ENCODE measurements around the gene TPO.

TPO gene

GRCh38 chr2:1518331-1518803 is 105.1 kb downstream of the TPO start:
- in situ Hi-C loops (cut with MboI; ENCODE audit: low sequenced_read_pairs), result no loop called here

DNA sequence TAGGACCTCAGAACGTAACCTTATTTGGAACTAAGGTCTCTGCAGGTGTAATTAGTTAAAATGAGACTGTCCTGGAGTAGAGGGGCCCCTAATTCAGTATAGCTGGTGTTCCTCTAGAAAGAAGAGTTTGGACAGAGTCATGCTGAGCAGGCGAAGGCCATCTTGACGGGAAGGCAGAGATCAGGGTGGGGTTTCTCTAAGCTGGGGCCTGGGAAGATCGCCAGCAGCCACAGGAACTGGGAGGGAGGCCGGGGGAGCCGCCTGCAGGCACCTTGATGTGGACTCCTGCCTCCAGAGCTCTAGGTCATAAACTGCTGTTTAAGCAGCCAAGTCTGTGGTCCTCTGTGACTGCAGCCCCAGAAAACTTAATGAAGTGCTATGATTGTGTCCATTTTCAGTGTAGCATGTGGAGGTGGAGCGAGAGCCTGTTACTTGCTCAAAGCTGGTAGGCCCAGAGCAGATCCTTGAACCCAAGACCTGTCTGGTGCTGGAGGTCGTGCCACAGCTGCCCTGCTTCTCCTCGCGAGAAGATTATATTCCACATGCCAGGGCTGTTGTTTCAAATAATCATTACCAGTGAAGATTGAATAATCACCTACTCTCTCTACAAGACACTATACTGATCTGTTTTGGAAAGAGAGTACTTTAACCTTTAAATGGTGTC is 105.7 kb downstream of the TPO start:
- in situ Hi-C loops (cut with MboI; ENCODE audit: low sequenced_read_pairs), result no loop called here

DNA sequence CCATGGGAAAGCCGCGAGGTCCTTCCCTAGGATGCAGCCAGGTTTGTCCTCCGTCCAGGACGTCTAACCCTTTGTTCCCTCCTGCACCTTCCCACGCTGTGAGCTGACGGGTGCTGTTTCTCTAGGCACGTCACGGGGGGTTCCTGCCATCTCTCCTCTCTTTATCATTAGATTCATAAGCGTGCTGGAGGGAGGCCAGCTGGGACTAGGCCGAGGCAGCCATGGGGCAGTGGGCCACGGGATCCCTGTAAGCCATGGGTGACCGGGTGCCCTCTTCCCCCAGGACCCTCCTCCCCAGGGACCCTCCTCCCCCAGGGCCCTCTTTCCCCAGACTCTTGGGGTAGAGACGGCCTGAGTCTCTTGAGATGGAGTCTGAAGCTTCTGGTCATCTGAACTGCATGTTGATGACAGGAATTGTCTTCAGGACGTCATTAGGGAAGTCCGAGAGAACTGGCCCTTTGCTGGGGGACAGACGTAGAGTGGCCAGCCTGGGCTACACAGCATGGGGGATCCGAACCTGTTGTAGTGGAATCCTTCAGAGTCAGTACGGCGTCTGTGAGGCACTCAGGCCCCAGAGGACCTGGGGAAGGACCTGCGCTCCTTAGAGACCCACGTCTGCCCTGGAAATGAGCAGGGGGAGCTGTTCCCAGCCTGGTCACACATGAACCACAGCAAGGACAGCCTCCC is 108.1 kb downstream of the TPO start:
- in situ Hi-C loops (cut with MboI; ENCODE audit: low sequenced_read_pairs), result no loop called here

GRCh38 chr2:1521878-1522830 is 108.9 kb downstream of the TPO start:
- in situ Hi-C loops (cut with MboI; ENCODE audit: low sequenced_read_pairs), result no loop called here

GRCh38 chr2:1527153-1527992 is 114.1 kb downstream of the TPO start:
- in situ Hi-C loops (cut with MboI; ENCODE audit: low sequenced_read_pairs), result no loop called here

- in situ Hi-C loops (cut with MboI; ENCODE audit: low sequenced_read_pairs), result no loop called here
Measured at GRCh38 chr2:1528273-1529064, 115.2 kb downstream of the TPO start.

DNA sequence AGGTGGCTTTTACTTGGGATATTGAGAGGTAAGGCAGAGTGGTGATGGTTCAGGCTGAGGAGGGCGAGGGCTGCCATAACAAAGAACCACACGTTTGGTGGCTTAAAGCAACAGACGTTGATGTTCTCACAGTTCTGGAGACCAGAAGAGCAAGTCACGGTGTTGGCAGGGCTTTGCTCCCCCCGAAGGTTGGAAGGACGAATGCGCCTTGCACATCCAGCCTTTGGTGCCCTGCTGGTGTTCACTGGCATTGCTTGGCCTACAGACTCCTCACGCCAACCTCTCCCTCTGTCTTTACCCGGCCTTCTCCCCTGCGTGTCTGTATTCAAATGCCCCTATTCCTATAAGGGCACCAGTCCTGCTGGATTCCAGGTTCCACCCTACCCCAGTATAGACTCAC is 125.4 kb downstream of the TPO start:
- in situ Hi-C loops (cut with MboI; ENCODE audit: low sequenced_read_pairs), result no loop called here

DNA sequence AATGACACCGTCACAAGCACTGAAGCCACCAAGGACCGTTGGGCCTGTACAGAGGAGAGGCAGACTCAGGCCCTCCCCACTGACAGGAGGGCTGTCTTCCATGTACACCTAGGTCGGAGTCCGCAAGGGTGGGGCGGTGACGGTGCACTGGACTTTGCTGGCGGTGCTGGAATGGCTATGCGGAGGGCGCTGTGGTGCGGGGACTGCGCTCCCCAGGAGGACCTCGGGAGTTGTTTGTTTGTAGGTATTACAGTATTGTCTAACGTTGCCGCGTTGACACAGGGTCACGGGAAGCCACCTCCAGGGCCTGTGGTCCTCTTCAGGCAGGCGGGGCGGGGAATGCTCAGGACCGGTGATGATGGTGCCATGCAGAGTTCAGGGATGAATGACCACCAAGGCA is 126.2 kb downstream of the TPO start:
- in situ Hi-C loops (cut with MboI; ENCODE audit: low sequenced_read_pairs), result no loop called here

DNA sequence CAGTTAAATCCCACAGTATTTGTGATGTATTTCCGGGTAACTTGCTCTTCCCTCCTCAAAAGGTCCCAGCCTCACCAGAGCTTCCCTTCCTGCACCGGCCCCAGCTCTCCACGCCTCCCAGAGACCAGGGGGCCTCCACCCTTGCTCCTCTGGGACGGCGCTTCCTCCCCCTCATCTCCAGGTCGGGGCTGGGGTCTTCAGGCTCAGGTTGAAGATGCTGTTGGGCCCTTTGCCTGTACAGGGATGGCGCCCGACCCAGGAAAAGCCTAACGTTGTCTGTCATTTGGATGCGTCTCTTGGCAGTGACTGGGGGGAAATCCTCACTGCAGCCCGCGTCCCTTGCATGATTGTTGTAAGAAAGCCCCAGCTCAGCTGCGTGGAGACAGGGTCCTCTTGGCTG is 126.7 kb downstream of the TPO start:
- in situ Hi-C loops (cut with MboI; ENCODE audit: low sequenced_read_pairs), result no loop called here

DNA sequence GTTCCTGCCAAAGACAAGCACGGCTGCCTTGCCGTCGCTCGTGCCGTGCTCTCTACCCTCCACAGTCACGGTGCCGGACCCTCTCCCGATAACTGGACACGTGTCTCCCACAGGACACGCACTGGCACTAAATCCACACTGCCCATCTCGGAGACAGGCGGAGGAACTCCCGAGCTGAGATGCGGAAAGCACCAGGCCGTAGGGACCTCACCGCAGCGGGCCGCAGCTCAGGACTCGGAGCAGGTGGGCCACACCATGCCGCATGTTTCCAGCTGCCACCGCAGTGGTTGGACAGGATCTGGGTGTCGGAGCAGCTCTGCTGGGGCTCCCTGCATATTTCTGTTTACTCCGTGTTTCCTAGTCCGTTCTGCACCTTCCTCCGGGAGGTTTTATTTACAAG is 127.2 kb downstream of the TPO start:
- in situ Hi-C loops (cut with MboI; ENCODE audit: low sequenced_read_pairs), result no loop called here

- in situ Hi-C loops (cut with MboI; ENCODE audit: low sequenced_read_pairs), result no loop called here
Measured at GRCh38 chr2:1541040-1541439, 127.8 kb downstream of the TPO start.

DNA sequence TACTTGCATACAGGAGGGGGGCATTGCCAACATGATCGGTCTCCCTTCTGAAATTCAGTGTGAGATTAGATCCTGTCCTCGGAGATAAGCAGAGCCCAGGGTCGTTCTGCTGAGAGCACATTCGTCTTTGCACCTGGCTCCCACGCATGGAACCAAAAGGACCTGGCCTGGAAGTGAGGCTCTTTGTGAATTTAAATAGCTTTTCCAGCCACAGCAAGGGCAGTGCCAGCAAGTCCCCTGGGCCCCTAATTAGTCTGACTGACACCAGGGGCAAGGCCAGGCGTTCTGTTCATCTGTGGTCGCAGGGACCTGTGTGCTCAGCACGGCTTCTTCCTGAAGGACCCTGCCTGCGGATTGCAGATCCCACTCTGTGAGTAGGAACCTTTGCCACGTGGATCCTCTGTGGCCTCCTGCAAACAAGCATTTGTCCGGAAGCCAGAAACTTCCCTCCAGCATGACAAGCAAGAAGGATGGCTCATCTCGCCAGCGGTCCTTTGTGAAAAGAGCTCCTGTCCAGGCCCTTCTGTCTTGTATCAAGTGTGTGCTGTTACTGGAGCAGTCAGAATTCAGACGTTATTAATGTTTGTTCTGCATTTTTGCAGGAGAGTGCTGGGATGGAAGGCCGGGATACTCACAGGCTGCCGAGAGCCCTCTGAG is 128.7 kb downstream of the TPO start:
- in situ Hi-C loops (cut with MboI; ENCODE audit: low sequenced_read_pairs), result no loop called here

GRCh38 chr2:1542971-1543370 is 129.7 kb downstream of the TPO start:
- in situ Hi-C loops (cut with MboI; ENCODE audit: low sequenced_read_pairs), result no loop called here

DNA sequence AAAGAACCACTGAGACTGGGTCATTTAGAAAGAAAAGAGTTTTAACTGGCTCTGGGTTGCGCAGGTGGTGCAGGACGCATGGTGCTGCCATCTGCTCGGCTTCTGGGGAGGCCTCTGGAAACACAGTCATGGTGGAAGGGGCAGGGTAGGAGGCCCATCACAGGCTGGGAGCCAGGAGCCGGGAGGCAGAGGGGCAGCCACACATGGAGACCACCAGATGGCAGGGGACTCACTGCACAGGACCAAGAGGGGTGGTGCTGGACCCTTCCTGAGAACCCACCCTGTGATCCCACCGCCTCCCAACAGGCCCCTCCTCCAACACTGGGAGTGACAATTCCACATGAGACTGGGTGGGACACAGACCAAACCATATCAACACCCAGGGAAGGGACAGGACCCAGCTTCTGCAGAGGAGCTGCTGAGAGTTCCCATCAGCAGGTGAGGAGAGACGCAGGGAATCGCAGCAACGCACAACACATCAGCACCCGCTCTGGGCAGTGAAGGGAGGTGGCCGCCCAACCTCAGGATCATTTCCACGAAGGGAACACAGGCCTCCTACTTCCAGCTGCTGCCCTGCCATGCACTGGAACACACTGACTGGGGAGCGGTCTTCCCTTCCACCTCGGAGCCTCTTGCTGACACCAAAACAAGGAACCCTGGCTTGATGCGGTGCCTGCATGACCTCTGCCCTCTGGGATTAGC is 130.7 kb downstream of the TPO start:
- in situ Hi-C loops (cut with MboI; ENCODE audit: low sequenced_read_pairs), result no loop called here

- in situ Hi-C loops (cut with MboI; ENCODE audit: low sequenced_read_pairs), result no loop called here
Measured at GRCh38 chr2:1544478-1545069, 131.3 kb downstream of the TPO start.

DNA sequence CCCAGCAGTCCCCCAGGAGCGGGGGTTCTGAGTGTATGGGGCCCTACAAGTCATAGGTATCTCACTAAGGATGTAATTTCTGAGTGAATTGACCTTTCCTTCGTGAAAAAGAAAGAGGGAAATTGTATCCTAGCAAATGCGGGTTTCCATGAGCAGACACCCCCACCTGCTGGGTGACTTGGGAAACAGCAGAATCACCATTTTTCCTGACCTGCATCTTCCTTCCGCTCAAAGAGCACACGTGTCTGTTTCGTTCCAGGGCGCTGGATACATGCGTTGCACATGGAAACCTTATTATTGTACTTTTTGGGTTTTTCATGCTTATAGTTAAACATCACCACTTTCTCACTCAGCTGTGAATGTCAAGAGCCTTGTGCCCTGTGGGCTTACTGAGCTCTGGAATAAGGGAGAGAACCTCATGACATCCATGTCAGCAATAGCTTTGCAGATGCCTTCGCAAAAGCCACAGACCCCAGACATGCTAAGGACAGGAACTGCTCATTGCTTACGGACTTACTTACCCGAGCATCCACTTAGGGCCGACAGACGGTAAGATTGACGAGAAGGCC is 132.8 kb downstream of the TPO start:
- in situ Hi-C loops (cut with MboI; ENCODE audit: low sequenced_read_pairs), result no loop called here

GRCh38 chr2:1546901-1547300 is 133.6 kb downstream of the TPO start:
- in situ Hi-C loops (cut with MboI; ENCODE audit: low sequenced_read_pairs), result no loop called here
